ENCODE results near the gene UBE2H.

- TF ChIP-seq CTCF (optimal IDR thresholded peaks at IDR 0.05 in 1 of 3, IDR thresholded peaks at IDR 0.05 in 1 of 3, conservative IDR thresholded peaks at IDR 0.05 in 1 of 3; ENCODE audit: extremely low read depth in 1 of 3, insufficient read depth in 2 of 3, low read length in 3 of 3) (no peak), EZH2 (IDR thresholded peaks at IDR 0.05; ENCODE audit: low read length) (no peak)
Measured at GRCh38 chr7:129866251-129866650, 86.5 kb downstream of the UBE2H start.
